Left ventricle myocardium inferior (tissue), 1 donor: Measurements from ENCODE around the gene KCNG4. TPM values are rescaled to one million over a fixed set of nuclear protein-coding genes. Genes with fewer than 3 reads are reported as not detected.
"Not testable (repeated sequence)": the region's sequence is repeated elsewhere in the genome, so short reads cannot be mapped to it uniquely, and the experiment has no call there.

Experiments
- DNase-seq: peaks from one replicate; pipeline ENCODE4 v3.0.0-alpha.2; 2020
- H3K27ac ChIP-seq: fragments of 200-600 bp; replicated peaks from 2 replicates; pipeline ENCODE4 v1.8.0; 2021
- H3K27me3 ChIP-seq: fragments of 200-600 bp; 2 replicates; pipeline ENCODE4 v1.8.0; 2021; ENCODE audit warnings: low read depth
- H3K36me3 ChIP-seq: fragments of 200-600 bp; 2 replicates; pipeline ENCODE4 v1.8.0; 2021
- H3K4me1 ChIP-seq: fragments of 200-600 bp; 2 replicates; pipeline ENCODE4 v1.8.0; 2021
- H3K4me3 ChIP-seq: fragments of 200-600 bp; 2 replicates; pipeline ENCODE4 v1.8.0; 2021; ENCODE audit warnings: mild to moderate bottlenecking, moderate library complexity
- H3K9me3 ChIP-seq: fragments of 200-600 bp; replicated peaks from 2 replicates; pipeline ENCODE4 v1.8.0; 2021
- intact Hi-C: fragments of 100-400 bp; cut with micrococcal nuclease; formaldehyde crosslinking; loops from one replicate; pipeline ENCODE4 v1.11.0; 2022
- total RNA-seq: library from RNA; stranded (reverse); fragmentation: NEBNext Ultra II Directional; extraction: Animal tissue kit (Norgen Biotek cat#: 25700); gene quantifications from one replicate; pipeline ENCODE4 v1.2.1, GENCODE V29; 2021
- TF ChIP-seq, protein P1 (sequence below): fragments of 200-600 bp; IDR thresholded peaks from 2 replicates; pipeline ENCODE4 v1.8.0; 2021; ENCODE audit warnings: antibody characterized with exemption, mild to moderate bottlenecking, borderline replicate concordance
- donor health status: DM: no; HTN: yes; CAD: no; lungs with severe emphysema.

KCNG4 gene
- total RNA-seq, 1 donor from 2014 or later: not detected

DNA sequence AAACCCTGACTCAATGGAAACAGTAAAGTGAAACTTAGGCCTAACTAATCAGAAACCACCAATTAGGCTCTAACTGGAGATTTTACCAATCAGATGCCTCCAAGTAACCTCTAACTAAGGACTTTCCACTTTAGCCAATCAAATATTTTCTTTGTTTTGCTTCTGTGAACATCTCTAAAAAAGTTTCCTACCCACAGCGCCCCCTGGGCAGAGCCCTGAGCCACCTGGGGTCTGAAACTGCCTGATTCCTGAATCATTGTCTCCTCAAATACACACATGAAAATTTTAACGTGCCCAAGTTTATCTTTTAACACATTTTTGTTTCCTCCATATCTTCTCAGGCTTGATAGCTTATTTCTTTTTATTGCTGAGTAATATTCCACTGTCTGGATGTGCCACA is 29.8 kb downstream of the KCNG4 start:
- Histone ChIP-seq H3K36me3 (no peaks in the 10 kb centered on the region), H3K4me3 (no peak overlapping the region), H3K27ac (no peak overlapping the region), H3K27me3 (no peaks in the 10 kb centered on the region), H3K9me3 (no peaks in the 10 kb centered on the region), H3K4me1 (peaks cover 8% of the 10 kb centered on the region)
- intact Hi-C loops: no loop called here
- no peak for DNase-seq
- TF ChIP-seq, protein P1, sequence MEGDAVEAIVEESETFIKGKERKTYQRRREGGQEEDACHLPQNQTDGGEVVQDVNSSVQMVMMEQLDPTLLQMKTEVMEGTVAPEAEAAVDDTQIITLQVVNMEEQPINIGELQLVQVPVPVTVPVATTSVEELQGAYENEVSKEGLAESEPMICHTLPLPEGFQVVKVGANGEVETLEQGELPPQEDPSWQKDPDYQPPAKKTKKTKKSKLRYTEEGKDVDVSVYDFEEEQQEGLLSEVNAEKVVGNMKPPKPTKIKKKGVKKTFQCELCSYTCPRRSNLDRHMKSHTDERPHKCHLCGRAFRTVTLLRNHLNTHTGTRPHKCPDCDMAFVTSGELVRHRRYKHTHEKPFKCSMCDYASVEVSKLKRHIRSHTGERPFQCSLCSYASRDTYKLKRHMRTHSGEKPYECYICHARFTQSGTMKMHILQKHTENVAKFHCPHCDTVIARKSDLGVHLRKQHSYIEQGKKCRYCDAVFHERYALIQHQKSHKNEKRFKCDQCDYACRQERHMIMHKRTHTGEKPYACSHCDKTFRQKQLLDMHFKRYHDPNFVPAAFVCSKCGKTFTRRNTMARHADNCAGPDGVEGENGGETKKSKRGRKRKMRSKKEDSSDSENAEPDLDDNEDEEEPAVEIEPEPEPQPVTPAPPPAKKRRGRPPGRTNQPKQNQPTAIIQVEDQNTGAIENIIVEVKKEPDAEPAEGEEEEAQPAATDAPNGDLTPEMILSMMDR: no peak

DNA sequence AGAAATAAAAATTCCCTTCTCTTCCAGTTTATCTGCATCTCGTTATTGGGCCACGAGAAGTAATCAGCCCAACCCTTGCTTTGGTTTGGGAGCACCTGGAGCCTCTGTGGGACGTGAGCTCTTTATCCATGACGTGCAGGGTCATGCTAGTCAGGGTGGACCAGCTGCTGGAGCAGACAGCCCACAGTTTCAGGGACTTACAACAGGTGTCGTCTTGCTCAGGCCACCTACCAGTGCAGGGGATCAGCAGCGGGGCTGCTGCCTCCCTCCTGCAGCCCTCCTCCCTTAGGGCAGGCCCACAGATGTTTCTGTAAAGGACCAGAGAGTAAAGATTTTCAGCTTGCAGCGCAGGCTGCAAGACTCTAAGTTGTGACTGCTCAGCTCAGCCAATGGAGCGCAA is 31.9 kb downstream of the KCNG4 start:
- no peaks in the 10 kb centered on the region for H3K36me3 ChIP-seq
- TF ChIP-seq, protein P1: no peak
- no peaks in the 10 kb centered on the region for H3K9me3 ChIP-seq
- intact Hi-C loops: no loop called here
- no peak overlapping the region for H3K27ac ChIP-seq
- no peak overlapping the region for H3K4me3 ChIP-seq
- DNase-seq: no peak
- H3K27me3 ChIP-seq: no peaks in the 10 kb centered on the region
- H3K4me1 ChIP-seq: no peaks in the 10 kb centered on the region

DNA sequence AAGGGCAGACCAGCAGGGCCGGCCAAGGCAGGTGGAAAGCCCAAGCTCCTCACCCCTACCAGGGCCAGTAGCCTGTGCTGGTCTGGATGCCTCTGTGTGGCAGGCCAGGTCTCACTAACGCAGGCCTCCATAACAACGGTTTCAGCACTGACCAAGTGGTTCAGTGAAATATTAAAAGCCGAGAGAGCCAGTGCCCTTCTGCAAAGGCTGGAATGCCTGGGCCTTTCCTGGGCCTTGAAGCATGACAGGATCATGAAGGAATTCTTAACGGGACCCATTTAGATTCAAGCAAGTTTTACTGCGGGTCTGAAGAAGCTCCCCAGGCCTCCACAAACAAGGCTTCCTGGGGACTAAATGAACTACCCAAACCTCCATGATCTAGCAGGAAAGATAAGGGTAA is 32.6 kb downstream of the KCNG4 start:
- no peak for DNase-seq
- intact Hi-C loops: no loop called here
- no peaks in the 10 kb centered on the region for H3K36me3 ChIP-seq
- H3K27me3 ChIP-seq: no peaks in the 10 kb centered on the region
- TF ChIP-seq, protein P1: no peak
- no peaks in the 10 kb centered on the region for H3K4me1 ChIP-seq
- no peak overlapping the region for H3K4me3 ChIP-seq
- H3K9me3 ChIP-seq: no peaks in the 10 kb centered on the region
- H3K27ac ChIP-seq: no peak overlapping the region

DNA sequence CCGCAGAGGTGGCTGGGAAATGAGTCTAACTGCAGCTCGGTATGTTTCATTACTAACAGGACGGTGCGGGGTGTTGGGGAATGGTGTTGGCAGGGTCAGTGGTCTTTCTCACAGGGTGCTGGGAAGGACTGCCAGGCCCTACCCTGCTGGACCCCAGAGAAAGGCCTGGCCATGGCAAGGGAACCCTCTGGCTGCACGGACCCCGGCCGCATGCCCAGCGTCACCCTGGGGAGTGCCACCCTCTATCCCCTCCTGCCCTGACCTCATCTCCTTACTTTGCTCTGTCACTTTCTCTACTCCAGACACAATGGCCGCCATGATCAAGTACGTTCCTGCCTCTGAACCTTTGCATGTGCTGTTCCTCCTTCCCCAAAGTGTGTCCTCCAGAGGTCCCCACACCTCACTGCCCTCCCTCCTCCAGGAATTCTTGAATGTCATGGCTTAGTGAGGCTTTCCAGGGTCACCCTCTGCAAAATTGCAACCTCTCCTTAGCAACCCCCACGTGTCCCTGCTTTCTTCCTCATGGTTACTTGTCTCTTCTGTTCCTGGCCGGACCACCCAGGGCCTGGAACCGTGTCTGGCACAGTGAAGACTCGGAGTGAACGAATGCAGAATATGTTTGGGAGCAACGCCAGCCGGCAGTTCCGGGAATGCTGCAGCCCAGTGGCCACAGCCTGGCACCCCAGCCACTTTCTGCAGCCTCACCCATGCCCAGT is 33.7 kb downstream of the KCNG4 start:
- Histone ChIP-seq H3K36me3 (no peaks in the 10 kb centered on the region), H3K27me3 (no peaks in the 10 kb centered on the region), H3K9me3 (no peaks in the 10 kb centered on the region), H3K4me1 (no peaks in the 10 kb centered on the region), H3K4me3 (no peak overlapping the region), H3K27ac (no peak overlapping the region)
- no peak for DNase-seq
- intact Hi-C loops: no loop called here
- TF ChIP-seq, protein P1: no peak

DNA sequence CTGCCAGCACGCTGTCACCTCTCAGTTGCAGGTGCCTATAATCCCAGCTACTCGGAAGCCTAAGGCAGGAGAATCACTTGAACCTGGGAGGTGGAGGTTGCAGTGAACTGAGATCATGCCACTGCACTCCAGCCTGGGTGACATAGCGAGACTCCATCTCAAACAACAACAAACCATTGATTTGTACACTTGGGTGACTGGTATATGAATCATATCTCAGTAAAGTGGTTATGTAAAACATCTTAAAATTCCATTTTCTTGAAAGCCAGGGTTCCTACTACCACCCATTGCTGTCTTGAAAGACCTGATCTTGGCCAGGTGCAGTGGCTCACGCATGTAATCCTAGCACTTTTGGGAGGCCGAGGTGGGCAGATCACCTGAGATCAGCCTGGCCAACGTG is 34.7 kb downstream of the KCNG4 start:
- H3K36me3 ChIP-seq, DNase-seq, H3K27me3 ChIP-seq, H3K9me3 ChIP-seq, H3K4me1 ChIP-seq, intact Hi-C loops, H3K27ac ChIP-seq, H3K4me3 ChIP-seq: not testable (repeated sequence)

- DNase-seq, H3K36me3 ChIP-seq, H3K27ac ChIP-seq, H3K4me3 ChIP-seq, H3K4me1 ChIP-seq, H3K27me3 ChIP-seq, intact Hi-C loops, H3K9me3 ChIP-seq: not testable (repeated sequence)
Observed at GRCh38 chr16:84204551-84204950, 35.3 kb downstream of the KCNG4 start.
